OCI-LY1 (cell line): Measurements from ENCODE around the gene PRRX1.

ENCODE experiments used
- EZH2 ChIP-seq: fragments of 200-600 bp; sonication (generic), shearing (Covaris generic); IDR thresholded peaks from 2 replicates; pipeline ENCODE4 v1.8.0; 2017; ENCODE audit warnings: borderline replicate concordance, mixed run types, mild to moderate bottlenecking, antibody characterized with exemption, low read length, moderate library complexity, mixed read lengths
- TF ChIP-seq, protein P1 (sequence below): fragments of 200-600 bp; sonication (generic), shearing (Covaris generic); IDR thresholded peaks from 2 replicates; pipeline ENCODE4 v1.5.1; 2017; ENCODE audit warnings: mild to moderate bottlenecking, antibody characterized with exemption, low read length, moderate library complexity, mixed read lengths

DNA sequence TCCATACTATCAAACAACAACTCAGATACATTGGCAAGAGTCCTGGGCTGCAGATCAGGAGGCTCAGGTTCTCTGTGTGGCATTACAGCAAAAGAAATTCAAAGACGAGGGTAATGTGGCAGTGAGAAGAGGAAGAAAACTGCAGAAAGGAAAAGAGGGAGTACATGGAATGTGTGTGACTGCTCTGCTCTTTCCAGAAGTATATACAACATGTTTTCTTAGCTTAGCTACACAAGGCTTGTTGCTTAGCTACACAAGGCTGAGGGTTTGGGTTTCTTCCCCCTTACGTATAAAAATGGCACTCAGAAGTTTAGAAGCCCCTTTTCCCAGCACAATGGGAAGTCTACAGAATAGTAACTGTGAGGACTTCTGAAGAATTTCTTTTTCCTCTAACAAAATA is 86.0 kb downstream of the PRRX1 start:
- TF ChIP-seq, protein P1, sequence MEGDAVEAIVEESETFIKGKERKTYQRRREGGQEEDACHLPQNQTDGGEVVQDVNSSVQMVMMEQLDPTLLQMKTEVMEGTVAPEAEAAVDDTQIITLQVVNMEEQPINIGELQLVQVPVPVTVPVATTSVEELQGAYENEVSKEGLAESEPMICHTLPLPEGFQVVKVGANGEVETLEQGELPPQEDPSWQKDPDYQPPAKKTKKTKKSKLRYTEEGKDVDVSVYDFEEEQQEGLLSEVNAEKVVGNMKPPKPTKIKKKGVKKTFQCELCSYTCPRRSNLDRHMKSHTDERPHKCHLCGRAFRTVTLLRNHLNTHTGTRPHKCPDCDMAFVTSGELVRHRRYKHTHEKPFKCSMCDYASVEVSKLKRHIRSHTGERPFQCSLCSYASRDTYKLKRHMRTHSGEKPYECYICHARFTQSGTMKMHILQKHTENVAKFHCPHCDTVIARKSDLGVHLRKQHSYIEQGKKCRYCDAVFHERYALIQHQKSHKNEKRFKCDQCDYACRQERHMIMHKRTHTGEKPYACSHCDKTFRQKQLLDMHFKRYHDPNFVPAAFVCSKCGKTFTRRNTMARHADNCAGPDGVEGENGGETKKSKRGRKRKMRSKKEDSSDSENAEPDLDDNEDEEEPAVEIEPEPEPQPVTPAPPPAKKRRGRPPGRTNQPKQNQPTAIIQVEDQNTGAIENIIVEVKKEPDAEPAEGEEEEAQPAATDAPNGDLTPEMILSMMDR: no peak
- no peak for TF ChIP-seq EZH2
